CD14-positive monocyte (primary cell): ENCODE measurements around the gene QDPR. TPM values are rescaled to one million over a fixed set of nuclear protein-coding genes. Genes with fewer than 3 reads are reported as not detected.
A peak's percentile ranks its signal among the peaks of the same experiment; 100 is the strongest.

Experiments
- DNase-seq, 3 donors: peaks; one replicate each; pipeline ENCODE4 v3.0.0-alpha.2; 2011 to 2022
- H2AFZ ChIP-seq: 2 replicates; pipeline ENCODE4 v1.6.0; 2012; ENCODE audit warnings: mild to moderate bottlenecking, low read depth, low read length, inconsistent platforms; ENCODE audit not compliant: insufficient read depth, poor library complexity, severe bottlenecking
- H3K27ac ChIP-seq, 2 donors: 1 replicate in 1 of 2; 2 replicates in 1 of 2; pipeline ENCODE4 v1.5.1; 2012 to 2013; ENCODE audit warnings: low read length in 2 of 2, control low read depth in 1 of 2, inconsistent platforms in 1 of 2, low read depth in 1 of 2, mild to moderate bottlenecking in 1 of 2
- H3K27me3 ChIP-seq, 2 donors: one replicate each; pipeline versions ENCODE4 v1.6.0 to v1.6.1; 2011 to 2013; ENCODE audit warnings: low read length in 2 of 2; ENCODE audit not compliant: control insufficient read depth in 2 of 2, insufficient read depth in 2 of 2
- H3K36me3 ChIP-seq, 2 donors: replicated peaks in 1 of 2; 1 replicate in 1 of 2; 2 replicates in 1 of 2; pipeline versions ENCODE4 v1.5.1 to v1.6.1; 2012 to 2013; ENCODE audit warnings: low read length in 2 of 2, control low read depth in 1 of 2, inconsistent platforms in 1 of 2, mild to moderate bottlenecking in 1 of 2; ENCODE audit not compliant: insufficient read depth in 2 of 2, control insufficient read depth in 1 of 2
- H3K4me1 ChIP-seq, 2 donors: 1 replicate in 1 of 2; 2 replicates in 1 of 2; pipeline versions ENCODE4 v1.5.1 to v1.6.1; 2012 to 2013; ENCODE audit warnings: low read length in 2 of 2, control low read depth in 1 of 2, inconsistent platforms in 1 of 2, mild to moderate bottlenecking in 1 of 2, moderate library complexity in 1 of 2; ENCODE audit not compliant: insufficient read depth in 2 of 2, control insufficient read depth in 1 of 2
- H3K4me2 ChIP-seq: replicated peaks from 2 replicates; pipeline ENCODE3; 2012; ENCODE audit warnings: low read length, moderate library complexity, mild to moderate bottlenecking; ENCODE audit not compliant: poor library complexity, severe bottlenecking; ENCODE audit errors: extremely low read depth
- H3K4me3 ChIP-seq, 3 experiments: fragments of 200-600 bp in 1 of 3; sonication (generic) in 1 of 3; replicated peaks in 1 of 3; 1 replicate in 2 of 3; 2 replicates in 1 of 3; pipeline ENCODE4 v1.5.1; 2011 to 2013; ENCODE audit warnings: low read length in 3 of 3, mild to moderate bottlenecking in 3 of 3, control low read depth in 2 of 3, low read depth in 2 of 3, inconsistent platforms in 1 of 3, moderate library complexity in 1 of 3
- H3K79me2 ChIP-seq: 2 replicates; pipeline ENCODE4 v1.6.0; 2012; ENCODE audit warnings: mild to moderate bottlenecking, control low read depth, inconsistent platforms, low read length, moderate library complexity; ENCODE audit not compliant: insufficient read depth
- H3K9ac ChIP-seq: 2 replicates; pipeline ENCODE4 v1.6.0; 2017; ENCODE audit warnings: low read length, mild to moderate bottlenecking; ENCODE audit not compliant: insufficient read depth, poor library complexity, severe bottlenecking
- H3K9me3 ChIP-seq, 2 donors: replicated peaks in 1 of 2; 1 replicate in 1 of 2; 2 replicates in 1 of 2; pipeline versions ENCODE4 v1.5.1 to v1.6.1; 2012 to 2013; ENCODE audit warnings: low read length in 2 of 2, control low read depth in 1 of 2; ENCODE audit not compliant: control insufficient read depth in 1 of 2, insufficient read depth in 1 of 2
- H4K20me1 ChIP-seq: 2 replicates; pipeline ENCODE4 v1.6.0; 2012; ENCODE audit warnings: mild to moderate bottlenecking, low read length, control low read depth, moderate library complexity; ENCODE audit not compliant: insufficient read depth
- H3K27ac Mint-ChIP-seq, 7 donors: one replicate each; pipeline ENCODE4 v1.8.0; 2020; ENCODE audit warnings: mild to moderate bottlenecking in 7 of 7, mixed read lengths in 7 of 7, moderate library complexity in 6 of 7, inconsistent platforms in 2 of 7
- H3K27me3 Mint-ChIP-seq, 3 donors: one replicate each; pipeline ENCODE4 v1.8.0; 2021 to 2022; ENCODE audit warnings: low read depth in 3 of 3, mild to moderate bottlenecking in 3 of 3, mixed read lengths in 3 of 3, moderate library complexity in 3 of 3, inconsistent platforms in 1 of 3
- H3K36me3 Mint-ChIP-seq, 2 donors: one replicate each; pipeline ENCODE4 v1.8.0; 2020; ENCODE audit warnings: mixed read lengths in 2 of 2, inconsistent platforms in 1 of 2, mild to moderate bottlenecking in 1 of 2
- H3K4me1 Mint-ChIP-seq: one replicate; pipeline ENCODE4 v1.8.0; 2020; ENCODE audit warnings: mild to moderate bottlenecking, mixed read lengths
- H3K4me3 Mint-ChIP-seq, 2 donors: one replicate each; pipeline ENCODE4 v1.8.0; 2020; ENCODE audit warnings: mild to moderate bottlenecking in 2 of 2, mixed read lengths in 2 of 2, moderate library complexity in 1 of 2
- H3K9me3 Mint-ChIP-seq, 7 donors: one replicate each; pipeline ENCODE4 v1.8.0; 2020 to 2022; ENCODE audit warnings: mixed read lengths in 7 of 7, mild to moderate bottlenecking in 6 of 7, moderate library complexity in 6 of 7, inconsistent platforms in 2 of 7
- CTCF ChIP-seq: fragments of 200-600 bp; IDR thresholded peaks from one replicate; pipeline ENCODE4 v1.8.0; 2022; ENCODE audit warnings: antibody characterized with exemption, mild to moderate bottlenecking
- WGBS: methylation state at CpG from one replicate; pipeline ENCODE4 v1.1.5; 2013; ENCODE audit warnings: missing lambda C conversion rate; ENCODE audit not compliant: insufficient coverage; 5-methylcytosine and 5-hydroxymethylcytosine counted together
- intact Hi-C, 2 donors: fragments of 100-400 bp; cut with micrococcal nuclease; formaldehyde crosslinking; loops; one replicate each; pipeline versions ENCODE4 v1.15.0 to v1.15.1; 2023
- polyA plus RNA-seq, 3 donors: library from polyadenylated mRNA; depleted of rRNA in 1 of 3; unstranded in 2 of 3; stranded (reverse) in 1 of 3; fragments of 300-500 nt in 2 of 3; fragments of >200 nt in 1 of 3; fragmentation: Illumina TruSeq in 2 of 3; gene quantifications; 1 replicate in 2 of 3; 2 replicates in 1 of 3; pipeline ENCODE4 v1.2.3, GENCODE V29; 2012 to 2021

The QDPR gene
- polyA plus RNA-seq, 3 donors = 15.8 to 31.7 (median 27.7) TPM

- no peak overlapping the region for H3K4me3 ChIP-seq
- TF ChIP-seq CTCF = no peak
- H3K9me3 Mint-ChIP-seq = no peaks in the 10 kb centered on the region
- H3K4me3 Mint-ChIP-seq = no peak overlapping the region
- H3K36me3 Mint-ChIP-seq = peaks cover 55 to 82% of the 10 kb centered on the region in 2 donors
- 79% methylated on average over 6 of the region's 8 CpGs for WGBS
- no peaks in the 10 kb centered on the region for H3K79me2 ChIP-seq
- no peaks in the 10 kb centered on the region for H3K4me1 ChIP-seq
- H3K36me3 ChIP-seq = peaks cover 25 to 87% of the 10 kb centered on the region in 2 donors
- H3K27ac ChIP-seq = no peak overlapping the region
- intact Hi-C loops = no loop called here
- peaks cover 7% of the 10 kb centered on the region for H3K4me1 Mint-ChIP-seq
- DNase-seq = no peak
- H2AFZ ChIP-seq = no peak overlapping the region
- H3K27me3 ChIP-seq = no peaks in the 10 kb centered on the region
- H3K9me3 ChIP-seq = no peaks in the 10 kb centered on the region
- no peak overlapping the region for H3K4me2 ChIP-seq
- H3K27ac Mint-ChIP-seq = no peak overlapping the region
- H3K27me3 Mint-ChIP-seq = peaks cover 0 to 2% (median 0%) of the 10 kb centered on the region in 3 donors
- H3K9ac ChIP-seq = no peak overlapping the region
- no peaks in the 10 kb centered on the region for H4K20me1 ChIP-seq
Measured at GRCh38 chr4:17489721-17490120, 22.2 kb downstream of the QDPR start.

- no CpG with 5 or more reads among the region's 5 CpGs for WGBS
- peaks cover 0 to 2% (median 0%) of the 10 kb centered on the region in 3 donors for H3K27me3 Mint-ChIP-seq
Measured at GRCh38 chr4:17489123-17489522, 22.8 kb downstream of the QDPR start.

More at GRCh38 chr4:17489123-17489522, 22.8 kb downstream of the QDPR start:
- H2AFZ ChIP-seq = no peak overlapping the region
- no peak overlapping the region for H3K4me3 Mint-ChIP-seq
- H3K4me3 ChIP-seq = no peak overlapping the region
- H3K9me3 ChIP-seq = no peaks in the 10 kb centered on the region
- no peaks in the 10 kb centered on the region for H3K79me2 ChIP-seq
- no peak for TF ChIP-seq CTCF
- H3K4me1 Mint-ChIP-seq = peaks cover under 1% of the 10 kb centered on the region
- no peak overlapping the region for H3K27ac ChIP-seq
- H3K9me3 Mint-ChIP-seq = no peaks in the 10 kb centered on the region
- H3K4me1 ChIP-seq = no peaks in the 10 kb centered on the region
- no peaks in the 10 kb centered on the region for H4K20me1 ChIP-seq
- intact Hi-C loops = no loop called here
- DNase-seq = no peak
- H3K9ac ChIP-seq = no peak overlapping the region
- H3K27me3 ChIP-seq = no peaks in the 10 kb centered on the region
- H3K4me2 ChIP-seq = no peak overlapping the region
- H3K36me3 Mint-ChIP-seq = peaks cover 52 to 80% of the 10 kb centered on the region in 2 donors
- H3K36me3 ChIP-seq = peaks cover 25 to 87% of the 10 kb centered on the region in 2 donors
- H3K27ac Mint-ChIP-seq = peak overlapping the region in 1 of 7 donors; percentile 57
